Activated T-cell treated with anti-CD3 and anti-CD28 coated beads, Interleukin-2, amount 50 U/mL, for 72 hours (primary cell): Measurements from ENCODE around the gene ACSL5. TPM values are rescaled to one million over a fixed set of nuclear protein-coding genes. Genes with fewer than 3 reads are reported as not detected.

Source experiments
- ATAC-seq, 2 donors: fragments of 150-1000 bp; cut with Tn5 transposase; replicated peaks in 1 of 2; 2 replicates each; pipeline ENCODE4 v1.10.0; 2021; ENCODE audit warnings: moderate library complexity in 2 of 2, mild to moderate bottlenecking in 1 of 2
- DNase-seq, 2 donors: peaks; one replicate each; pipeline ENCODE4 v3.0.0; 2021 to 2022; ENCODE audit warnings: mixed read lengths in 1 of 2
- H3K27ac Mint-ChIP-seq: one replicate; pipeline ENCODE4 v1.8.0; 2022; ENCODE audit warnings: mild to moderate bottlenecking, moderate library complexity, mixed read lengths
- H3K27me3 Mint-ChIP-seq: one replicate; pipeline ENCODE4 v1.8.0; 2022; ENCODE audit warnings: low read depth, mixed read lengths
- H3K36me3 Mint-ChIP-seq, 2 donors: one replicate each; pipeline ENCODE4 v1.8.0; 2022; ENCODE audit warnings: mixed read lengths in 2 of 2, mild to moderate bottlenecking in 1 of 2; ENCODE audit not compliant: insufficient read depth in 2 of 2
- H3K4me1 Mint-ChIP-seq: one replicate; pipeline ENCODE4 v1.8.0; 2022; ENCODE audit warnings: low read depth, mixed read lengths
- H3K4me3 Mint-ChIP-seq, 2 donors: one replicate each; pipeline ENCODE4 v1.8.0; 2022; ENCODE audit warnings: mild to moderate bottlenecking in 2 of 2, mixed read lengths in 2 of 2, moderate library complexity in 2 of 2
- H3K9me3 Mint-ChIP-seq, 2 donors: one replicate each; pipeline ENCODE4 v1.8.0; 2022; ENCODE audit warnings: mixed read lengths in 2 of 2
- total RNA-seq, 2 donors: library from RNA; stranded (reverse); gene quantifications; one replicate each; pipeline ENCODE4 v1.2.3, GENCODE V29; 2022

ACSL5 gene, protein sequence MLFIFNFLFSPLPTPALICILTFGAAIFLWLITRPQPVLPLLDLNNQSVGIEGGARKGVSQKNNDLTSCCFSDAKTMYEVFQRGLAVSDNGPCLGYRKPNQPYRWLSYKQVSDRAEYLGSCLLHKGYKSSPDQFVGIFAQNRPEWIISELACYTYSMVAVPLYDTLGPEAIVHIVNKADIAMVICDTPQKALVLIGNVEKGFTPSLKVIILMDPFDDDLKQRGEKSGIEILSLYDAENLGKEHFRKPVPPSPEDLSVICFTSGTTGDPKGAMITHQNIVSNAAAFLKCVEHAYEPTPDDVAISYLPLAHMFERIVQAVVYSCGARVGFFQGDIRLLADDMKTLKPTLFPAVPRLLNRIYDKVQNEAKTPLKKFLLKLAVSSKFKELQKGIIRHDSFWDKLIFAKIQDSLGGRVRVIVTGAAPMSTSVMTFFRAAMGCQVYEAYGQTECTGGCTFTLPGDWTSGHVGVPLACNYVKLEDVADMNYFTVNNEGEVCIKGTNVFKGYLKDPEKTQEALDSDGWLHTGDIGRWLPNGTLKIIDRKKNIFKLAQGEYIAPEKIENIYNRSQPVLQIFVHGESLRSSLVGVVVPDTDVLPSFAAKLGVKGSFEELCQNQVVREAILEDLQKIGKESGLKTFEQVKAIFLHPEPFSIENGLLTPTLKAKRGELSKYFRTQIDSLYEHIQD
- 10 to 100 TPM; 49.5 to 54.5 TPM for total RNA-seq

DNA sequence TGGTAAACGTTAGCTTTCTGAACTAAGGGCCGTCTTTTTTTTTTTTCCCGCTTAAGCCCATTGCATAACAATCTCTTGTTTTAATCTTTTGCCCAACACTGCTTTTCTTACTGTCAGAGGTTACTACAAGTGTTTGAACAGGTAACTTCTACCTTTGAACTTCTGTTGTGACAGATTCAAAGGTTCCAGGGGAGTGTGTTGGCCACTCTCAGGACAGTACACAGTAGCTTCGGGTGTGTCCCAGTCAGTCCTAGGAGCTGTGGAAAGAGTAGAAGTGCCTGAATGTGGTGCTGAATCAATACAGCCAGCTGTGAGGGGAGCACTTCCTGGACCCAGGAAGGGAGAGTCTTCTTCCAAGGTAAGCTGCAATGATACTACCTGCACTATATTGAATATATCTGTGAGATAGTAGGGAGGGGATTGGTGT is at the start of gene ACSL5:
TSS of gene ACSL5 (plus strand) at position 205 of the 427 bp plus-strand sequence. CDS start 20,831 bp downstream, outside the sequence.
- DNase-seq (no peak), ATAC-seq (no peak)
- peak within 1 kb of the TSS; percentile 100 for H3K27ac Mint-ChIP-seq
- H3K4me3 Mint-ChIP-seq = peak within 1 kb of the TSS; percentile 96 to 99
- H3K27me3 Mint-ChIP-seq = no peaks in the 10 kb centered on the region
- peaks cover 54% of the 10 kb centered on the region for H3K4me1 Mint-ChIP-seq
- peaks cover 6% of the 10 kb centered on the region in 2 donors for H3K36me3 Mint-ChIP-seq
- peaks cover 2% of the 10 kb centered on the region in 2 donors for H3K9me3 Mint-ChIP-seq

GRCh38 chr10:112327678-112328077 is 46.2 kb upstream of the ACSL5 start:
- Mint-ChIP-seq H3K4me1 (peaks cover 16% of the 10 kb centered on the region), H3K27ac (no peak overlapping the region), H3K9me3 (no peaks in the 10 kb centered on the region), H3K4me3 (no peak overlapping the region), H3K27me3 (peaks cover 16% of the 10 kb centered on the region), H3K36me3 (no peaks in the 10 kb centered on the region)
- no peak for DNase-seq
- ATAC-seq = no peak

DNA sequence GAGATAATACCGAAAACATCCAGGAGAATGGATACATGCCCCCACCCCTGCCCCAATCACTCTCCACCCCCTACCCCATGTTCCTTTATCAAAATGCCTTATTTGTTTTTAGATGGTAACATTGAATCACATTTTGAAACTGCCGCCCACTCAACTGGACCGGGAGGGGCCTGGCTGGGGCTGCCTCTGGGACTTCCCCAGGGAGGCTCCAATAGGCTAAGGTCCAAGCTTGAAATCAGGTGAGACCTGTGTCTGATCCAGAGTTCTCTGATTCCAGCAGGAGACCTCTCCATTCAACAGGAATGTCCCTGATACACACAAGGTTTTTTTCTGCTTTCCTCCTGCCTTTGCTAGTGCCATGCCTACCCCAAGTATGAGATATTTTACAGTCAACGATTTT is 43.8 kb upstream of the ACSL5 start:
- DNase-seq (peak; percentile 8 to 24), ATAC-seq (no peak)
- no peaks in the 10 kb centered on the region for H3K36me3 Mint-ChIP-seq
- H3K4me1 Mint-ChIP-seq = peaks cover 21% of the 10 kb centered on the region
- no peak overlapping the region for H3K4me3 Mint-ChIP-seq
- H3K27ac Mint-ChIP-seq = no peak overlapping the region
- H3K27me3 Mint-ChIP-seq = peaks cover 25% of the 10 kb centered on the region
- no peaks in the 10 kb centered on the region for H3K9me3 Mint-ChIP-seq

DNA sequence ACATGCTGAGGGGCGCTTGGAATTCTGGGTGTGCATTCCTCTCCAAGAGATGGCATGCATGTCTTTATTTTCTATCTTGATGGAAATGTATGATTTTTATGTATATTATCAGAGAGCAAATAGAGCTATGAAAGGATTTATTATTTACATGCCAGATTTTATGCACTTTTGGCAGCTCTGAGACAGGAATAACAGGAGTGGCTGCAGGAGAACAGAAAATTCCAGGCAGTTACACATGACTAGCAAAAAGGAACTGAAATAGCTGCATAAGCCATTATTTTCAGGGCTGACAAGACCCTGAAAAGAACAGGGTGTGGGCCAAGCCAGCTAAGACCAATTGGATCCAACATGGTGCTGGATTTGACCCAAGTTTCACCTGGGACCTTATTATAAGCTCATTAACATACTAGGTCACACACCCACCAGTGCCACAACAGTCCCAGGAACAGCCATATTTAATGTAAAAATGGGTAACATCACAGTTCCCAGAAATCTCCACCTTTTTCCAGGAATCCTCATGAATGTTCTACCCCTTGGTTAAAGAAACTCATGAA is 43.2 kb upstream of the ACSL5 start:
- Mint-ChIP-seq H3K4me1 (peaks cover 21% of the 10 kb centered on the region), H3K27ac (no peak overlapping the region), H3K4me3 (no peak overlapping the region), H3K36me3 (no peaks in the 10 kb centered on the region), H3K9me3 (no peaks in the 10 kb centered on the region), H3K27me3 (peaks cover 28% of the 10 kb centered on the region)
- ATAC-seq (no peak), DNase-seq (no peak)

DNA sequence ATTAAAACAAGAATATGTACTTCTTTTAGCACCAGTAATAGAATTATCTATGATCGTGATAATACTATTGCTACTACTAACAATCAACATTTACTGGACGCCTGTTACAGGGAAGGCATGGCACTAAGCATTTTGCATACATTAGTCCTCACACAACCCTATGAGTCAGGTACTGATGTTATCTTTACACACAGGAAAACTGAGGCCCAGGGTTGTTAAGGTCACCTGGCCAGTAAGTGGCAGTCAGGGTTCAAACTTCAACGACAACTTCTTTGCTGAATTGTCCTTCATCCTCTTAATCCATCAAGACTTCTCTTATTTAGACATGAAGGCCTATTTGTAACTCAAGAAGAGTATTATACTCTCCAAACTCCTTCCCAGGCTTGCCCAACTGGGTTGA is 41.9 kb upstream of the ACSL5 start:
- ATAC-seq (no peak), DNase-seq (no peak)
- H3K4me1 Mint-ChIP-seq = peaks cover 26% of the 10 kb centered on the region
- no peaks in the 10 kb centered on the region for H3K36me3 Mint-ChIP-seq
- no peak overlapping the region for H3K27ac Mint-ChIP-seq
- H3K4me3 Mint-ChIP-seq = no peak overlapping the region
- H3K9me3 Mint-ChIP-seq = no peaks in the 10 kb centered on the region
- peaks cover 28% of the 10 kb centered on the region for H3K27me3 Mint-ChIP-seq

GRCh38 chr10:112332509-112333228 is 41.2 kb upstream of the ACSL5 start:
- Mint-ChIP-seq H3K4me1 (peaks cover 26% of the 10 kb centered on the region), H3K4me3 (no peak overlapping the region), H3K9me3 (no peaks in the 10 kb centered on the region), H3K36me3 (no peaks in the 10 kb centered on the region), H3K27ac (no peak overlapping the region), H3K27me3 (peaks cover 31% of the 10 kb centered on the region)
- ATAC-seq (no peak), DNase-seq (no peak)

GRCh38 chr10:112333452-112333851 is 40.5 kb upstream of the ACSL5 start:
- ATAC-seq (no peak), DNase-seq (no peak)
- Mint-ChIP-seq H3K4me3 (no peak overlapping the region), H3K27me3 (peaks cover 31% of the 10 kb centered on the region), H3K9me3 (no peaks in the 10 kb centered on the region), H3K36me3 (no peaks in the 10 kb centered on the region), H3K4me1 (peaks cover 26% of the 10 kb centered on the region), H3K27ac (no peak overlapping the region)

DNA sequence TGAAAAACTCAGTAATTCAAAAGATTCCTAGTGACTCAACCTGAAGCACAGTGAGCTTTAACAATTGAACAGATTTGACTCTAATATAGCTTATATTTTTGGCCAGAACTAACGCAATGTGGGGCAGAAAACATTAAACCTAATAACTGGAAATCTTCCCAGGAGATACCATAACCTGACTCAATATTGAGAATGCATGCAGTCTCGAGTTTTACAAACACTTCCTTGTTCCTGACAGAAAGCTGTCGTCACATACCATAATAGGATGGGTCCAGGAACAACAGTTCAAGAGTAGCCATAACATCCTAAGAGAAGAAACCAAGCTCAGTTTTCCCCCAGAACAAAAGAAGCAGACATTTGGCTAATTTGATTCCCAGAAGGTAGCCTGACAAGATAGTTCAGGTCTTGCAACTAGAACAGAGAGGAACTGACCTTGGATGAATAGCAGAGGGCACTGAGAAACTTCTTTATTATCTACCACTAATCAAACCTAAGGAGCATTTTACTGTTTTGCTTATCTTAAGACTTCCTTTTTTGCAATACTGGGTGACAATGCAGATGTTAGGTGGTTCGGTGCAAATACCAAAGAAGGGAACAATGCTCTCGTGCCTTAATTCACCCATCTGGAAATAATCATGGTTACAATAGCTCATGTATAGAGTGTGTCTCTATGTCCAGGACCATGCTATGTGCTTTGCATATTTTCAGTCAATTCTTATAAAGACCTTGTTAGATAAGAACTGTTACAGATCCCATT is 38.6 kb upstream of the ACSL5 start:
- Mint-ChIP-seq H3K27me3 (peaks cover 31% of the 10 kb centered on the region), H3K27ac (no peak overlapping the region), H3K36me3 (no peaks in the 10 kb centered on the region), H3K9me3 (no peaks in the 10 kb centered on the region), H3K4me3 (no peak overlapping the region), H3K4me1 (peaks cover 22% of the 10 kb centered on the region)
- DNase-seq (no peak), ATAC-seq (no peak)

GRCh38 chr10:112335868-112336265 is 38.0 kb upstream of the ACSL5 start:
- H3K27ac Mint-ChIP-seq = no peak overlapping the region
- no peaks in the 10 kb centered on the region for H3K36me3 Mint-ChIP-seq
- peaks cover 31% of the 10 kb centered on the region for H3K27me3 Mint-ChIP-seq
- peaks cover 19% of the 10 kb centered on the region for H3K4me1 Mint-ChIP-seq
- H3K9me3 Mint-ChIP-seq = no peaks in the 10 kb centered on the region
- H3K4me3 Mint-ChIP-seq = no peak overlapping the region
- DNase-seq (no peak), ATAC-seq (no peak)

GRCh38 chr10:112336556-112337201 is 37.2 kb upstream of the ACSL5 start:
- no peak overlapping the region for H3K27ac Mint-ChIP-seq
- no peaks in the 10 kb centered on the region for H3K9me3 Mint-ChIP-seq
- H3K4me3 Mint-ChIP-seq = no peak overlapping the region
- ATAC-seq (no peak), DNase-seq (no peak)
- no peaks in the 10 kb centered on the region for H3K36me3 Mint-ChIP-seq
- H3K4me1 Mint-ChIP-seq = peaks cover 19% of the 10 kb centered on the region
- H3K27me3 Mint-ChIP-seq = peaks cover 25% of the 10 kb centered on the region

DNA sequence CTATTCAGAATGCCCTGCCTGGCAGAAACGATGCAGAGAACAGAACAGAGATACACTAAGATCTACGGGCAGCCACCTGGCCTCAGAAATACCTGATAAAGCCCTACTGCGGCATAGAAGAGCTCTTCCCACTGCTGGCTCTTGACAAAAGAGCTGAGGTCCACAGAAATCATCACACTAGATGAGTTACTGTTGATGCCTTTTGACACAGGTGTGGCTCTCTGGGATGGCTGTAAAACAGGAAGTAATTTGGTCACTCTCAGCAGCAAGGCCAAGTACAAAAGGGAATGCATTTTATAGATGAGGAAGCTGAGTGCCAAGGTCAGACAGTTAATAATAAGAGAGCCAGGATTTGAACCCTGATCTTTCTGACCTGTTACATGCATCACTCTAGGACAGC is 35.0 kb upstream of the ACSL5 start:
- H3K4me3 Mint-ChIP-seq = no peak overlapping the region
- no peak for ATAC-seq
- H3K27ac Mint-ChIP-seq = no peak overlapping the region
- H3K4me1 Mint-ChIP-seq = peaks cover 6% of the 10 kb centered on the region
- H3K36me3 Mint-ChIP-seq = no peaks in the 10 kb centered on the region
- H3K27me3 Mint-ChIP-seq = peaks cover 25% of the 10 kb centered on the region
- H3K9me3 Mint-ChIP-seq = no peaks in the 10 kb centered on the region
- no peak for DNase-seq

DNA sequence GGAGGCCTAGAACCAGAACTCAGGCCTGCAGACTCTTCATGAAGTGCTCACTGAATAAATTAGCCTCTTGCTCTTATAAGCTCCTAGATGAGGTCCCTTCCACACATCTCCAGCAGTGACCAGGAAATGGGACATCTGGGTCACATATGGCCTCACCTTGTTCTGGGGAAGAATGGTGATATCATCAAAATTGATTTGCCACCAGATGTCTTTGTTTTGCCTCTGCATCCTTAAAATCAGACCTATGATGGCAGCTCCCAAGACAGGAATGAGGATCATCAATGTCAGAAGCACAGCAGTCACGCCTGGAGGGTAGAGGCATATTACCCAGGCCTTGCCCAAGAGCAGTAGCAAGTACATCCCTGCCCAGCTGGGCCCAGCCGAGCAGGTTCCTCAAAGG is 33.3 kb upstream of the ACSL5 start:
- H3K4me3 Mint-ChIP-seq = no peak overlapping the region
- no peaks in the 10 kb centered on the region for H3K36me3 Mint-ChIP-seq
- H3K27ac Mint-ChIP-seq = no peak overlapping the region
- peaks cover 6% of the 10 kb centered on the region for H3K4me1 Mint-ChIP-seq
- H3K27me3 Mint-ChIP-seq = peaks cover 14% of the 10 kb centered on the region
- ATAC-seq (no peak), DNase-seq (no peak)
- H3K9me3 Mint-ChIP-seq = no peaks in the 10 kb centered on the region
